ENCODE data around the gene FLT1.
A peak's percentile ranks its signal among the peaks of the same experiment; 100 is the strongest.

The FLT1 gene

DNA sequence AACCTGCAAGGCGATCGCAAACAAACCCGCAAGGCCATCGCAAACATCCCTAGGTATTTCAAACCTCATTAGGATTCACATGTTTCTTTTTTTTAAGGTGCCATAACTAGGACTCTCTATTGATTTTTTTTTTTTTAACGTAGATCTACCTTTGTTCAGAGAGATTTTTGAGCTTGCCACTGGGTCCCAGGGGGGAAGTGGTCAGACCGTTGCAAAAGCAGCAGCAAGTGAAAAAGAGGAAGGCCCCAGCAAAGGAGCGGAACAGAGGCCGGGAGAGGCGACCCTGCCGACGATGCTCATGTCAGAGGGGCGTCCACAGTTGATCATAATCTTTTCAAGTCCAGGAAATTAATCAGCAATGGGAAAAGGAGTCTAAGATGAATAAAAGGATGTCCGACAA lies 32.7 kb upstream of the FLT1 start:
- DNase-seq (ENCODE audit: low read depth in 2 of 3, low spot score in 1 of 3), result no peak

DNA sequence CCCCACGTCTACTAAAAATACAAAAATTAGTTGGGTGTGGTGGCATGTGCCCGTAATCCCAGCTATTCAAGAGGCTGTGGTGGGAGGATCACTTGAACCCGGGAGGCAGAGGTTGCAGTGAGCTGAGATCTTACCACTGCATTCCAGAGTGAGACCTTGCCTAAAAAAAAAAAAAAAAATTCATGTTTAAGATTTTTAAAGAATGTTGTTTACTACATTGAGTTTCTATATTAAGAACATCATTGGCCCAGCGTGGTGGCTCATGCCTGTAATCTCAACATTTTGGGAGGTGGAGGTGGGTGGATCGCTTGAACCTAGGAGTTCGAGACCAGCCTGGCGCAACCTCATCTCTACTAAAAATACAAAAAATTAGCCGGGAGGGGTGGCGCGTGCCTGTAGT lies 31.9 kb upstream of the FLT1 start:
- DNase-seq (ENCODE audit: low read depth in 2 of 3, low spot score in 1 of 3), result no peak

DNA sequence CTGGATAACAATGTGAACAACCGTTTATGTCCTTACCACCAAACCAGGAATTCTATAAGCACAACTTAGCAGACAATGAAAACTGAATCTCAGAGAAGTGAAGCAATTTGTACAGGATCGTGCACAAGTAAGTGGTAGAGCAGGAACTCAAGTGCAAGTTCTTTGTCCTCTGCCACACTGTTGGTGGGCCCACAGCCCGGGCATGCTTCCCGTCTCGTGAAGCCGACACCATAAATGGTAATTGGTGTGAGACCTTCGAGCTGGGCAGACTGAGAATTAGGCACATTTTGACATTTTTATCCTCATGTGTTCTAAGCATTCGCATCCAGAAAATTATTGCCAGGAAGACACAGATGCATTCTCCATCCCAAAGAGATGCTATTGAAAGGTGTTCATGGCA lies 27.9 kb upstream of the FLT1 start:
- DNase-seq (ENCODE audit: low read depth in 2 of 3, low spot score in 1 of 3), result no peak

DNA sequence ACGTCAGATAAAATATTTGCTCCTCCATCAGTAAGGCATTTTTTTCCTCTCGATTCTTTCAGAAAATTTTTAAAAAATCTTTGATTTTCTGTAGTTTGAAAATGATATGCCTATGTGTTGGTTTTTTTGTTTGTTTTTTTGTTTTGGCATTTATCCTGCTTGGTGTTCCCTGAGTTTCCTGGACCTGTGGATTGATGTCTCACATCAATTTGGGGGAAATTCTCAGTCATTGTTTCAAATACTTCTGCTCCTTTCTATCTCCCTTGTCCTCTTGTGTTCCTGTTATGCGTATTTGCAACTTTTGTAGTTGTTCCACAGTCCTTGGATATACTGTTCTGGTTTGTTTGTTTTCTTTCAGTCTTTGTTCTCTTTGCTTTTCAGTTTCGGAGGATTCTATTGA lies 18.8 kb upstream of the FLT1 start:
- no peak for DNase-seq (ENCODE audit: low read depth in 2 of 3, low spot score in 1 of 3)

DNA sequence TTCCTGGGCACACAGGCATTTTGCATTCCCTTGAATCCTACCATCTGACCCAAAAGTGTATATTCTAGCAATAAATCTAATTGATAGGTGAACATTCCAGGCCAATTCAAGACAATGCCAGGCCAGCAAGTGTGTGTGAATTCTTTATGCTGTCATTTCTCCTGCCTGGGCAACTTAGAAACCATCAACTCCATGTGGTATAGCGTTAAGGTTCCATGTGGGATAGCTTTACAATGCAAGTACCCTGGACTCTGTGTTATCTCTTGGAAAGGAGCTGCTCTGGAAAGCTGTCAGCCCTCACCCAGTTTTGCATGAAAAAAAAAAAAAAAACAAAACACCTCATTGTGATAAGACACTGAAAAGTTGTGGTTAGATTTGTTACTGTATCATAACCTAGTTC lies 15.6 kb upstream of the FLT1 start:
- no peak for DNase-seq (ENCODE audit: low read depth in 2 of 3, low spot score in 1 of 3)

DNA sequence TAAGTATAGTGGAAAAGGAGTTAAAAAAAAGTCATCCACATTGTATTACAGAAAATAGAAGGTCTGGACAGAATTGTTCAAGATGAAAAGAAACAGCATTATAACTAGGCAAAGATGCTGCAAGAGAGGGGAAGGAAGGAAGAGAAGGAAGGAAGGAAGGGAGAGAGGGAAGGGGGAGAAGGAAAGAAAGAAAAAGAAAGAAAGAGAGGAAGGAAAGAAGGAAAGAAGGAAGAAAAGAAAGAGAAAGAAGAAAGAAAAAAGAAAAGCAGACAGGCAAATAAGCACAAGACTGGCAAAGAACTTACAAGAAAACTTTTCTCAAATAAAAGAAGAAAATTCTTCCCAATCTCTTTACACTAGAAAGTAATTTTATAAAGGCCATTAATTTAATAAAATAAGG lies 15.1 kb upstream of the FLT1 start:
- no peak for DNase-seq (ENCODE audit: low read depth in 2 of 3, low spot score in 1 of 3)

DNA sequence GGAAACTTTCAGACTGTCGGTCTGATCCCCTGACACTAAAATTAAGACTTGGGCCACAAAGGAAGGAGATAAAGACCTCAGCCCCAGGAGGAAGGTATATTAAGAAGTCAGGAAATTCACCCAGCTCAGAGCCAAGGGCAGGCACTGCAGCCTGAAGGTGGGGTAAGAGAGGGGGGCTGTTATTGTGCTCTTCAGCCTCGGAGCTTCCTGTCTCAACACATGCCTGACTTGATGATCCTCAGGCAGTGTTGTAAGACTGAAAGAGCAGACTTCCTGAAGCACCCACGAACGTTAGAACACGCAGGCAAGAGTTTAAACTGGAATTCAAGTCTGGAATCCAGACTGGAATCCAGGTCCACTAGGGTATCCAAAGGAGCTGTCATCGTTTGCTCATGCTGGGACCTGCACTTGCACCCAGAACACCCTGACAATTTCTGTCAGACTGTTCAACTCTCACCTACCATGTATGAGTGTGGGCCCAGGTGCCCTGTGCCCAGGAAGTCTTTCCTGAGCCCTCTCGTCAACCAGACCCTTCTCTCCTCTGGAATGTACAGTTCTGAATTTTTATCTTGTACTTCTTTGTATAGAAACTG lies 10.7 kb upstream of the FLT1 start:
- DNase-seq (ENCODE audit: low read depth in 2 of 3, low spot score in 1 of 3), result no peak

DNA sequence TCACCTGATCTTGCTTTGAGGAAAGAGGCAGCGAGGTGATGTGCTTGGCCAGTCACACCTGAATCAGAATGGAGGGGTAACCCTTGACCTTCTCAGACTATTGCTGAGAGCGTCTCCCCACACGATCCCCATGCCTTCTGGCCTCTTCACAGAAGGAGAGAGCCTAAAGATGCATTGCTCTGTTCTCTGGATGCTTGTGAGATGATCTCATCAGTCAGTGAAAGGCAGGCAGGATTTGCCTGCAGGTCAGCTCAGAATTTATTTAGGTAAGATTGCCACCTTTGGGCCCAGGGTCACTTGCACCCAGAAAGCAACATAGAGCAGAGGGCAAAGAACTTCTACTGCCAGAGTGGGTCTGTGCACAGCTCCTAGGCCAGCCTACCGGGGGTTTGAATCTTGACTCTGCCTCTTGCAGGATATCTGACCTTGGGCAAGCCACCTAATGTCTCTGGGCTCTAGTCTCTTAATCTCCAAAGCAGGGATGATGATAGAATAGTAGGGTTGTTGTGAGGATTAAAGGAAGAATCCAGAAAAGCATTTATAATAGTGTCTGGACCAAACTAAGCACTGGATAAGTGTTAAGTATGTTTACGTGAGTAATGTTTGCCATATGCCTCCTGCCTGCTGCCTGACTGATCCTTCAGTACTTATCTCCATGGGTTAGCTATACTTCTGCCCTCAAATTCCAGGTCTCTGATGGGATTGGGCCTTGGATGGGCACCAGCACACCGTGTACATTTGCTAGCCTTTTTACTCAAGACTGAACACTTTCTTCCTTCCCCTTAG lies 8.4 kb upstream of the FLT1 start:
- DNase-seq (ENCODE audit: low read depth in 2 of 3, low spot score in 1 of 3), result no peak

DNA sequence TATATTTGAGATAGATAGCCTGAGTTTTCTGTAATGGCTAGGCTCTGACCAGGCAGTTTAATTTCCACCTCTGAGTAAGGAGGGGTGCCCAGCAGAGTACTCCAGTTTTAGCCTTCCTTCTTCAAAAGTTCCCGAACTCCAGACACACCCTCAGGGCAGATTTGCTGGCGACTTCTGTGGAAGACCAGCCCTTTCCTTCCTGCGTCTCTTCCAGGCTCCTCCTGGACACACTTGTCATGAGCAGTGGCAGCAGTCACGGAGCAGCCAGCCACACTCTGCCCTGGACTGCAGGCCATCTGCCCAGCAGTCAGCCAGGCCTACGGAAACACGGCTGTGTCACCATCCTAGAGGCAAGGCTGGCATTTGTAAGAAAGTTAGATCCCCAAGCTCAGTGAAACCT lies 6.6 kb upstream of the FLT1 start:
- no peak for DNase-seq (ENCODE audit: low read depth in 2 of 3, low spot score in 1 of 3)

DNA sequence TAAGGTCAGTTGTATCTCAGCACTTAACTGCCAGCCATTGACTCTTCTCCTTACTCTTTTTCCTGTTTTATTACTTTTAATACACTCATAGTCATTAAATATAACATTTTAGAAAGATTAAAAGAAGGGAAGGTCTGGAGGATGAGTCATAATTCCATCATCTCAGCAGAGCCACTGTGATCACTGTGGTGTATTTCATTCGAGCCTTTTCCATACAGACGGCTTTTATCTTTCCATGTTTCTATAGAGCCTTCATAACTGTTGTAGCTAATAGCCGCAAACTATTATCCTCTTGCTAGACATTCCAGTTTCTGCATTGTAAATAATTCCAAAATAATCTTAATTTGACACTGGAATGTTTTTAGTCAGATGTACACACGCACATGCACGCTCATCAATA lies 4.7 kb upstream of the FLT1 start:
- no peak for DNase-seq (ENCODE audit: low read depth in 2 of 3, low spot score in 1 of 3)

DNA sequence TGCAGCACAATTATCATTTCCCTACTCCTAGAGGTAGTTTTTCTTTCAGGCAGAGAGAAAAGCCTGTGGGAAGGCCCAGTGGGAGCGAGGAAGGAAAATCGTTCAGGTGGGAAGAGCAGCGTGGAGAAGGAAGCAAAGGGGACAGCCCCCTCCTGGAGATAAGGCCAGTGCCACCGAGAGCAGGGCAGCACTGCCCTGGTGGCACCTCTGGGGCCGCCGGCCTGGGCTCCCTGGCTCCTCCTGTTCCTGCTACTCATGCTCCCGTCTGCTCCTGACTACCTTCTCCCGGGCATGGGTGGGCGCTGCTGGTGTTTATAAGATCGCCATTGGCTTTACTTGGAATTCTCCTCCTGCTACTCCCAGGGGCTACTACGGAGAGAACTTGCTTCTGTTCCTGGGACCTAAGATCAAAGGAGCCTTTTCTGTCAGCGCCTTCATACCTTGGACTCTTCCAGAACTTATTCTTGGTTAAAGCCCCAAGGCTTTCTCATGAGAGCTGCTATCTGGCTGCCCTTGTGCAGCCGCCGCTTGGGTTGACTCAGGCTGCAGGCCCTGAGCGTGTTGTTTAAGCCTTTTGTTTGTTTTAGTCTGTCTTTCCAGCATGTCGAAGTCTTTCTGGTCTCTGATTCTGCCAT lies 3.7 kb upstream of the FLT1 start:
- DNase-seq (ENCODE audit: low read depth in 2 of 3, low spot score in 1 of 3), result no peak

DNA sequence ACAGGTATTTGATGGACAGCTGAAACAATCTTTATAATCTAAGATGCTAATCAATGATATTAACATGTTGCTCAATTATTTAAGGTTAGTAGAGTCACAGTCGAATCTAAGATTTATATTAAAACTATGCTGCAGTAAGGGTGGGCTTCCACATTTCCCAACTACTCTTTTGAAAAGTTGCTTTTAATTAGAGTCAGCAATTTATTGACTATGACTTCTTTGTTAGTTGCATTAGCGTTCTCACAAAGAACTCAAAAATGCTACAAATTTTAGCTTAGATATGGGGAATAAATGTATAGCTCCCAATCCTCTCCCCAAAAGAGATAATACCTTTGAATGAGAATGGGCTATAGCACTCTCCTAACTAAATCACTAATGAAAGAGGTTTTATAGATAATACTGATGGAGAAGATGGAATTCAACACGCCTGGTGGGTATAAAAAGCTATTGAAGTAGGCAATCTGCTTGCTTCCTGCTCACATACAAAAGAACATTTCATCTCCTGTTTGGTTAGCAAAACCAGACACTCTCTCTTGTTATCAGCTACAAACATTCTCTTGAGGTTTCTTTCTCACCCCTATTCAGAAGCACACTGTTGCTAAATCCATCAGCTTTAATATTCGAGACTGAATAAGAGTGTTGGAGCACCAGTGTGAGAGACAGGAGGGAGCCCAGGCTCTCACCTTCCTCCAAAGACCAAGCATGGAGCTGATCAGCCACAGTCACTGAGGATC lies 2.4 kb upstream of the FLT1 start:
- no peak for DNase-seq (ENCODE audit: low read depth in 2 of 3, low spot score in 1 of 3)

DNA sequence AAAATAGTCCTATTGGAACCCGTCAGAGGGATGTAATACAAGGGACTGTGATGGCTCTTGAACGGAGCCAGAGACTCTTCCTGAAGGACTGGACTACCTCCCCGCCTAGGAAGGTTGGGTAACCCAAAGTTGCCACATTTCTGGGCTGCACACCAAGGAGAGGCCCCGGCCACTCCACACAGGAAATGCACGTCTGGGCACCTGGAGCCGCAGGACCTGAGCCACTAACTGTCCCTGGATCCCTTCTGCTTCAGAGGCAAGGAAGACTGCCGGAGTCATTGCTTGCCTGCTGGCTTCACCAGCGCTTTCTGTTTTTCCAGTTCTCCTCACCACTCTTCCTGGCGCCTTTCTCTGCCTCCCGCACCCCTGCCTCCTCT lies 1.2 kb upstream of the FLT1 start:
- DNase-seq (ENCODE audit: low read depth in 2 of 3, low spot score in 1 of 3), result no peak

DNA sequence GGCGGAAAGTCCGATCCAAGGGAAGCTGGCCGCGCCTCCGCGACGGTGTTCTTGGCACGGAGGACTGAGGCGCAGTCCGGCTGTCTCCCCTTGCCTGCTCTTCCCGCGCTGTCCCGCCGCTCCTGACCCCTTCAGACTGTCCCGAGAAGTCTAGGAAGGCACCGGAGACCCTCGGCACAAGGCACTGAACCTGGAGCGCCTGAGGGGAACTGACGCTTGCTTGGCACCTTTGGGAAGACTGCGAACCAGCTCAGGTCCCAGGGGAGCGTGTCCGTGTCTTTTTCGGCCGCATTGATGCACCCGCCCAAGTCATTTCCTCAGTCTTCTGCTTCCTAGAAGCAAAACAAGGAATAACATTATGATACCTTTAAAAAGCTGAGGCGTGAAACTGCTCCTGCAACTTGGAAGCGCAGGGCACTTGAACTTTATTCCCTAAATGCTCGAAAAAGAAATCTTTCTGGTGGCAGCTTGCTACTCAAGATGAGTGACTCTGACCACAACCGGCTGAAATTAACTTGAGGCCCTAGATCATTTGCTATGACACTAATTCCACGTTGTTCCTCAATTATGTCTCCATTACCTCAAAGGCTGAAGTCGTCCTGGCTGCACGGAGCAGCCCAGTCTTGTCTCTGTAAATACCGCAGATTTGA lies 735 bp upstream of the FLT1 start:
- DNase-seq (ENCODE audit: low read depth in 2 of 3, low spot score in 1 of 3), result no peak

DNA sequence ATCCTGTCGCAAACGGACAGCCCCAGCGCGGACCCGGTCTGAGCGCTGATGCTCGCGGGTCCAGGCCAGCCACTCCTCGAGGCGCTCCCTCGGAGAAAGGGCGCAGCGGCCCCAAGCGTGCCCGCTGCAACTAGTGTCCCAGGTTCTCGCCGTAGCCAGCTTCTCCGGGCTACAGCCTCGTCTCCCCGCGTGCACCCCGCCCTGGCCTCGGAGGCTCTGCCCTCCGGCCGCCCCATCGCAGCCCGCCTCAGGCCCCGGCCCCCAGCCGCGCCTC lies 487 bp downstream of the FLT1 start:
- no peak for DNase-seq (ENCODE audit: low read depth in 2 of 3, low spot score in 1 of 3)

DNA sequence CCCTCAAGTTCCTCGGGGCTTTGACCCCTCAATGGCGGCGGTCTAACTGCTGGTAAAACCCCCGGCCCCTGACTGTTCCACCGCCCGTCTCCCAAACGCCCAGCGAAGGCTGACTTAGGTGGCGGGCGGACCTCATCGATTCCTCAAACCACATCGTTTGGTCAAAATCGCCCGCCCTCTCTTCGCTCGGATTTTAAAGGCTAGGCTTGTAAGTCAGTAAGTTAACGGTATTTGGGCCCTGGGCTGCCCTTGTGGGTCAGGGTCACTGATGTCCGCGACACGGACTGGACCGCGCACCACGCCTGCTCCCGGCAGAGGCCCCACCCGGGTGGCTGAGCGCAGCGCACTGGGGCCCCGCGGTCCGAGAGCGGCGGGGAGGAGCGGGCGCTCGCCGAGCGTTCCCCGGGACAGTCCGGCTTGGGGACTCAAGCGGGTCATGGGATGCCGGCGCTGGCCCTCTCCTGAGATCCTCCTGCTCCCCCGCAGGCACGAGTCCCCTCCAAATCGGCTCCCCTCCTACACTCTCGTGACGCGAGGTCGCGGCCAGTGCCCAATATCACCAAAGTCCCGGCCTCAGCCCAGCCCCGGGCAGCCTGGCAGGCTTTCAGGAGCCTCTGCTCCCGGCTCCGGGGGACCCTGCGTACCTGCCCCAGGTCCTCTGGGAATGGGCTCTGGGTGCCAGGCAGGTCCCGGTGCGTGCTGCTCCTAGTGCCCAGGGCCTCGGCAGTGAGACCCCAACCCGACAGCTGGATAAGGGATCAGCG lies 1.0 kb downstream of the FLT1 start:
- DNase-seq (ENCODE audit: low read depth in 2 of 3, low spot score in 1 of 3), result peak in 1 of 3 donors; percentile 3

DNA sequence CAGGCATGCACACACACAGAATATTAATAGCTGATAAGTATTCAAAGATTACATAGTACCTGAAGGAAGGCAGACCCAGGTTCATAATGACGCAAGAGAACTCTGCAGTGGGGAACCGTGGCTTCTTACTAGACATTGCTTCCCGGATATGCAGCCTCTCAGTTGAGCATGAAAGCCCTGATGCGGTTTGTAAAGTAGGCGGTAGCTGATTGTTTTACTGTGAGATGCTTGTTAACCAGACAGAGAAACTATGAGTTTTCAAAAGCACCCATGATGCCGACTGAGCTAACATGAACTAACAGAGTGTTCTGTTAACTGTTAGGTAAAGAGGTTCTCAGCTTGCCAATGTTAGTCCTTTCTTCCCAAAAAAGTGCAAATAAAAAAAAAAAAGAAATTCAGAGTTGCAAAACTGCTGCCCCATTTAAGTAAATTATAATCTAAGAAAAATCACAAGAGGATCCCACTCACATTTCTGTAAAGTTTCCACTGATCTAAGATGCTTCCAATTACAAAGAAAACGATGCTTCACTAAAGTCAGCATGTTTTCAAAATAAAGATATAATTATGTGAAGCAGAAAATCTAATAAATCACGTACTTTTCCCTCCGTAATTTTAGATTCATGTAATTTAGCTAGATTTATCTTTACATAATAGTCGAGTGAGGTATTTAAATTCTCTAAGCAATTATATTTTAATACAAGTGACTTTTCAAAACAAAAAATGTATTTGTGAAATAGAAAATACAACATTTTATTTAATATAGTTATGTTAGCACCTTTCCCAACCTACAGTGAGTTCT lies 2.2 kb downstream of the FLT1 start:
- peak; percentile 3 to 49 (median 41) for DNase-seq (ENCODE audit: low read depth in 2 of 3, low spot score in 1 of 3)

DNA sequence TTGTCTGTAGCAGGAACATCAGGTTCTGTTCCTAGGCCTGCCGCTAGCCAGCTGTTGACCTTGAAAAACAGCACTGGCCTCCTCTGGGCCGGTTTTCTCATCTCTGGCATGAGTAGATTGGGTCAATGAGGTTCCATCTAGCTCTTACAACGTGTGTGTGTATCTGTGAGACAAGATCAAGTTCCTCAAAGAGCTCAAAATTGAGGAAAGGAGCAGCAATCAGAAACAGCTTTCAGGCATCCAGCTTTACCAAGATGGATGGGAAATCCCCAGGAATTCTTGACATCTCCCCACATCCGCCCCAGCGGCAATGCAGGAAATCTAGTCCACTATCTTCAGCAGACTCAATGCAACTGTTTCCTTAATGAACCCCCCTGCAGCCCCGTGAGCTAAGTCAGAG lies 4.9 kb downstream of the FLT1 start:
- DNase-seq (ENCODE audit: low read depth in 2 of 3, low spot score in 1 of 3), result no peak

DNA sequence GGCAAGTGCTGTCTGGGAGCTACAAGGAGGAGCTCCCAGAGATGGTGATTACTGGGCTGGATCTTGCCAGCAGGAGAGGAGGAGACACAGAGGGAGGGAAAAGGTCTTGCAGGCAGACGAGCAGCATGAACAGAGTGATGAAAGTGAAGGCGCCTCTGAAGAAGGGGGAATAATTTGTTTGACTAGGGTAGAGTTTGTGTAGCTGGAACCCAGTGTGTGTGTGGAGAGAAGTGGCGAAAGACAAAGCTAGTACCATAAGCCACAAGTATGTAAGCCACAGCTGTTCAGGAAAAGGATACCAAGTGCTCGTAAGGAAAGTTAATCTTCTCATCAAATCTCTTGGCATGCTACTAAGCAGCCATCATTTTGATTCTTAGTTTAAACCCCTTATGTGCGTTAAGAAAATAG lies 5.4 kb downstream of the FLT1 start:
- DNase-seq (ENCODE audit: low read depth in 2 of 3, low spot score in 1 of 3), result no peak

DNA sequence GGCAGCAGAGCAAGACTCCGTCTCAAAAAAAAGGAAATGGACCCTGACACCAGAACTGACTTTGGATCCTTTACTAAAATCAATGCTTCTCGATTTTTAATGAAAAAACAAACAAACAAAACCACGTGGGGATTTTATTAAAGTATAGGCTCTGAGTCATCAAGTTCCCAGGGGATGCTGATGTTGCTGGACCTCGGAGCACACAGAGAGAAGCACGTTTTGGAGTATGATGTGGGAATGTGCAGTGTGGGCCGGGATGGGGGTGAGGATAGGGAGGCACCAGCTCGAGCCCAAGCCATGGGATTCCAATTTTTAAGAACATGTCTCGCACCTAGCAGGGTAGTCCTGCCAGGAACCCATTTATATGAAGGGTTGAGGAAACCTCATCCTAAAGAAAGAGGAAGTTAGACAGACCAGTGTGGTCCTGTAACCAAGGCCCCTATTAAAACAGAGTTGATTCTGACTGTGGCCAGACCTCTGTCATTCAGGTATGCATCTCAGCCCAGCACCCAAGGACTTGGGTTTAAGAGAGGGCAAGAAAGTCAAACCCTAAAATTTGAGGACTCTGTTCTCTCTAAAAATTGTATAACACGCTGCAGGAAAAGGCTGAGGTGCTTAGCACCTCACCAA lies 6.4 kb downstream of the FLT1 start:
- DNase-seq (ENCODE audit: low read depth in 2 of 3, low spot score in 1 of 3), result no peak

Data from stimulated activated CD4-positive, alpha-beta T cell treated with anti-CD3 and anti-CD28 coated beads, Interleukin-12 subunit alpha, Interleukin-12 subunit beta, amount 100 ng/mL, for 48 hours (primary cell).